ENCODE measurements around the gene PLA2G4A.

PLA2G4A gene

GRCh38 chr1:187032982-187033692, 204.4 kb downstream of the PLA2G4A start:
- DNase-seq: no peak

GRCh38 chr1:187033693-187034390, 205.1 kb downstream of the PLA2G4A start:
- no peak for DNase-seq

DNA sequence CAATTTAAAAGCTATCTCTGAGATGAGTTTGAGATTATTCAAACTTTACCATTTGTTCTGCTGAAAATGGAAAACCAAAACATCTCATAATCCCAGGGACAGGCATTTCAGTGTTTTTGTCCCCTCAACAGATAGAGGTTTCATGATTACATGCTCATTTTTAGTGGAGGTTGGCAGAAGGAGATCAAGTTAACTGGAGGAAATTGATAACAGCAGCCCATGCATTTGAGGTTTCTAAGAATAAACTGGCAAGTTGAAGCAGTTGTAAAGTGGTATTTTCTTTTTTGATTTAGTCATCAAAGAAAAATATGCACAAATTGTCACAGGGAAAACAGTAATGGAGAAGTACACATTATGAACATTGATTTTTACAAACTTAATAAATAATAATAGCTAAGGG, 205.8 kb downstream of the PLA2G4A start:
- DNase-seq: no peak

DNA sequence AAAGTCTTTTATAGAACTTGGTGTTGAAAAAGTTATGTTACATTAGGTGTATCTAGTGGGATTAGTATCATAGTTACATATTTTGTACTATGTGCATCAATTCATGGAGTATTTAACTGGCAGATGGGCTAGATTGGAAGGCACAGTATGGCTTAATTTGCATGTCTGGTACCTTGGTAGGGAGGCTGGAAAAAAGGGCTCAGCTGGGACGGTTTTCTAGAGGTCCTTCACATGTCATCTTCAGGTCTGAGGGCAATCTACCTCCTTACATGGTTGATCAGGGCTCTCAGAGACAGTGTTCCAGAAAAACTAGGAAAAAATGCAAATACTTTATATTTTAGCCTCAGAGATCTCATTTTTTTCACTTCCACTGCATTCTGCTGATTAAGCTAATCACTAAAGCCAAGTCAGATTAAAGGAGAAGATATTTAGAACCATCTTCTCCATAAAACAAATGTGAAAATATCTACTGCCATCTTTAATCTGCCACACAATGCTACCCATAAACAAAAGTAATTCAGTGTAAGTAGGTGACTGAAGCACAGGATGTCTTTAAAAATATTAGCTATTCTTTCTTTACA, 209.3 kb downstream of the PLA2G4A start:
- no peak for DNase-seq
